Keratinocyte (primary cell): ENCODE measurements around the gene PGGT1B.

Source experiments
- EZH2 ChIP-seq: IDR thresholded peaks from one replicate; pipeline ENCODE4 v1.6.1; 2012; ENCODE audit warnings: inconsistent platforms, mild to moderate bottlenecking, low read length, moderate library complexity
- TF ChIP-seq, protein P1 (sequence below), 3 experiments: IDR thresholded peaks in 1 of 3; conservative IDR thresholded peaks in 1 of 3; optimal IDR thresholded peaks in 1 of 3; 2 replicates in 2 of 3; 3 replicates in 1 of 3; pipeline versions ENCODE3 to v1.5.1; 2011; ENCODE audit warnings: low read length in 3 of 3, mild to moderate bottlenecking in 3 of 3, moderate library complexity in 2 of 3, control low read depth in 1 of 3, inconsistent platforms in 1 of 3; ENCODE audit not compliant: insufficient read depth in 2 of 3; ENCODE audit errors: extremely low read depth in 1 of 3

DNA sequence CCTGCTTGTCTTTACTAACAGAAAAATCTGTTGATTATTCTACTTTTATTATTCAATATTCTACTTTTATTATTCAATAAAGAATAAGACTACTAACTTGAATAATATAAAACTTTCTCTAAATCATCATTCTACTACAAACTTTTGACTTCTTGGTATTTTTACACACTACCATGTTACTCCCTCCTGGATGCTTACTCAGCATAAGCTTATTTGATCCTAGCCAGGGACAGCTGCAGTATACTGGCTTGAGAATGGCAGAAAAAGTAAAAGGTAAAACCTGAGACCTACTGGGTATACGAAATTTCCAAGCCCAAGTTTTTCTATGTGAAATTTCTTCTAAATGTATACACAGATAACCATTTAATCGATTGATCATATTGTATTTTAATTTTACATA lies 26.1 kb downstream of the PGGT1B start:
- TF ChIP-seq, protein P1, sequence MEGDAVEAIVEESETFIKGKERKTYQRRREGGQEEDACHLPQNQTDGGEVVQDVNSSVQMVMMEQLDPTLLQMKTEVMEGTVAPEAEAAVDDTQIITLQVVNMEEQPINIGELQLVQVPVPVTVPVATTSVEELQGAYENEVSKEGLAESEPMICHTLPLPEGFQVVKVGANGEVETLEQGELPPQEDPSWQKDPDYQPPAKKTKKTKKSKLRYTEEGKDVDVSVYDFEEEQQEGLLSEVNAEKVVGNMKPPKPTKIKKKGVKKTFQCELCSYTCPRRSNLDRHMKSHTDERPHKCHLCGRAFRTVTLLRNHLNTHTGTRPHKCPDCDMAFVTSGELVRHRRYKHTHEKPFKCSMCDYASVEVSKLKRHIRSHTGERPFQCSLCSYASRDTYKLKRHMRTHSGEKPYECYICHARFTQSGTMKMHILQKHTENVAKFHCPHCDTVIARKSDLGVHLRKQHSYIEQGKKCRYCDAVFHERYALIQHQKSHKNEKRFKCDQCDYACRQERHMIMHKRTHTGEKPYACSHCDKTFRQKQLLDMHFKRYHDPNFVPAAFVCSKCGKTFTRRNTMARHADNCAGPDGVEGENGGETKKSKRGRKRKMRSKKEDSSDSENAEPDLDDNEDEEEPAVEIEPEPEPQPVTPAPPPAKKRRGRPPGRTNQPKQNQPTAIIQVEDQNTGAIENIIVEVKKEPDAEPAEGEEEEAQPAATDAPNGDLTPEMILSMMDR (optimal IDR thresholded peaks at IDR 0.05 in 1 of 3, IDR thresholded peaks at IDR 0.05 in 1 of 3, conservative IDR thresholded peaks at IDR 0.05 in 1 of 3; ENCODE audit: extremely low read depth in 1 of 3, insufficient read depth in 2 of 3, low read length in 3 of 3) = no peak
- TF ChIP-seq EZH2 = no peak
